HEK293 (cell line): ENCODE measurements around the gene FERMT2.
"Not testable (repeated sequence)": the region's sequence is repeated elsewhere in the genome, so short reads cannot be mapped to it uniquely, and the experiment has no call there.

Experiments used
- CTCF ChIA-PET: fragments of 350-600 bp; formaldehyde crosslinking; extraction: SDS; loops from one replicate; lab custom pipeline; 2021; ENCODE audit warnings: antibody characterized with exemption; lab: Yijun Ruan, JAX
- POLR2A ChIA-PET: fragments of 300-600 bp; formaldehyde crosslinking; extraction: SDS; loops from one replicate; lab custom pipeline; 2020; ENCODE audit warnings: antibody characterized with exemption, inconsistent platforms; lab: Yijun Ruan, JAX
- H3K27ac ChIP-seq: fragments of 200-500 bp; sonication (Bioruptor generic); 2 replicates; pipeline ENCODE4 v1.5.1; 2014; ENCODE audit warnings: low read depth, low read length, control low read depth, inconsistent platforms; ENCODE audit errors: extremely low read depth
- H3K36me3 ChIP-seq, 2 experiments: fragments of 200-500 bp in 1 of 2; sonication (Bioruptor generic) in 1 of 2; 1 replicate in 1 of 2; 2 replicates in 1 of 2; pipeline ENCODE4 v1.5.1; 2014 to 2017; ENCODE audit warnings: inconsistent platforms in 2 of 2, low read length in 2 of 2; ENCODE audit not compliant: control insufficient read depth in 2 of 2, insufficient read depth in 1 of 2
- H3K4me1 ChIP-seq: fragments of 200-500 bp; sonication (Bioruptor generic); 2 replicates; pipeline ENCODE4 v1.5.1; 2014; ENCODE audit warnings: mild to moderate bottlenecking, low read length, inconsistent platforms; ENCODE audit not compliant: control insufficient read depth, insufficient read depth
- H3K4me3 ChIP-seq: 2 replicates; pipeline ENCODE4 v1.5.1; 2011; ENCODE audit warnings: low read depth, mild to moderate bottlenecking, control low read depth, low read length, moderate library complexity
- H3K9me3 ChIP-seq: fragments of 200-500 bp; sonication (Bioruptor generic); 2 replicates; pipeline ENCODE4 v1.5.1; 2014; ENCODE audit warnings: low read depth, low read length, inconsistent platforms; ENCODE audit not compliant: control insufficient read depth, insufficient read depth
- BCL6B ChIP-seq: fragments of 450-650 bp; formaldehyde crosslinking; IDR thresholded peaks from 2 replicates; pipeline ENCODE4 v1.5.1; 2017; ENCODE audit warnings: missing biosample characterization, missing genetic modification characterization
- GLIS1 ChIP-seq: fragments of 450-650 bp; formaldehyde crosslinking; IDR thresholded peaks from 2 replicates; pipeline ENCODE4 v1.5.1; 2016; ENCODE audit warnings: missing biosample characterization, missing genetic modification characterization
- HIC1 ChIP-seq: fragments of 450-650 bp; formaldehyde crosslinking; IDR thresholded peaks from 2 replicates; pipeline ENCODE4 v1.5.1; 2016; ENCODE audit warnings: missing biosample characterization, missing genetic modification characterization
- KLF1 ChIP-seq: fragments of 450-650 bp; formaldehyde crosslinking; IDR thresholded peaks from 2 replicates; pipeline ENCODE4 v1.5.1; 2016; ENCODE audit warnings: missing biosample characterization, missing genetic modification characterization
- MZF1 ChIP-seq: fragments of 450-650 bp; formaldehyde crosslinking; IDR thresholded peaks from 2 replicates; pipeline ENCODE4 v1.5.1; 2017; ENCODE audit warnings: missing biosample characterization, missing genetic modification characterization, borderline replicate concordance
- OVOL3 ChIP-seq: fragments of 450-650 bp; formaldehyde crosslinking; IDR thresholded peaks from 2 replicates; pipeline ENCODE4 v1.5.1; 2016; ENCODE audit warnings: missing biosample characterization, missing genetic modification characterization
- PRDM10 ChIP-seq: fragments of 450-650 bp; formaldehyde crosslinking; IDR thresholded peaks from 2 replicates; pipeline ENCODE4 v1.5.1; 2016; ENCODE audit warnings: missing biosample characterization, missing genetic modification characterization
- ZBTB11 ChIP-seq: fragments of 450-650 bp; formaldehyde crosslinking; conservative IDR thresholded peaks from 2 replicates; pipeline ENCODE4 v1.5.1; 2016; ENCODE audit warnings: low read depth, missing biosample characterization, missing genetic modification characterization
- ZBTB17 ChIP-seq: fragments of 450-650 bp; formaldehyde crosslinking; IDR thresholded peaks from 2 replicates; pipeline ENCODE4 v1.5.1; 2016; ENCODE audit warnings: missing biosample characterization, missing genetic modification characterization
- ZEB2 ChIP-seq: fragments of 450-650 bp; formaldehyde crosslinking; IDR thresholded peaks from 2 replicates; pipeline ENCODE4 v1.5.1; 2016; ENCODE audit warnings: missing biosample characterization, missing genetic modification characterization
- ZFP37 ChIP-seq: fragments of 450-650 bp; formaldehyde crosslinking; IDR thresholded peaks from 2 replicates; pipeline ENCODE4 v1.5.1; 2016; ENCODE audit warnings: missing biosample characterization, missing genetic modification characterization
- ZIC2 ChIP-seq: fragments of 450-650 bp; formaldehyde crosslinking; IDR thresholded peaks from 2 replicates; pipeline ENCODE4 v1.5.1; 2016; ENCODE audit warnings: missing biosample characterization, missing genetic modification characterization
- ZNF132 ChIP-seq: fragments of 450-650 bp; formaldehyde crosslinking; IDR thresholded peaks from 2 replicates; pipeline ENCODE4 v1.5.1; 2017; ENCODE audit warnings: missing biosample characterization, missing genetic modification characterization, borderline replicate concordance
- ZNF362 ChIP-seq: fragments of 450-650 bp; formaldehyde crosslinking; IDR thresholded peaks from 2 replicates; pipeline ENCODE4 v1.5.1; 2016; ENCODE audit warnings: missing biosample characterization, missing genetic modification characterization
- ZNF37A ChIP-seq: fragments of 450-650 bp; IDR thresholded peaks from 2 replicates; pipeline ENCODE4 v1.5.1; 2018; ENCODE audit warnings: missing biosample characterization, missing genetic modification characterization
- ZNF624 ChIP-seq: fragments of 450-650 bp; formaldehyde crosslinking; IDR thresholded peaks from 2 replicates; pipeline ENCODE4 v1.5.1; 2017; ENCODE audit warnings: missing biosample characterization, missing genetic modification characterization
- ZNF664 ChIP-seq: fragments of 450-650 bp; formaldehyde crosslinking; IDR thresholded peaks from 2 replicates; pipeline ENCODE4 v1.5.1; 2016; ENCODE audit warnings: missing biosample characterization, missing genetic modification characterization
- ZNF747 ChIP-seq: fragments of 450-650 bp; formaldehyde crosslinking; IDR thresholded peaks from 2 replicates; pipeline ENCODE4 v1.5.1; 2016; ENCODE audit warnings: missing biosample characterization, missing genetic modification characterization

FERMT2 gene

GRCh38 chr14:52922059-52922458 lies 28.8 kb downstream of the FERMT2 start:
- ChIA-PET CTCF (interaction anchor here (3.9 kb wide), 1 partner anchor 39 kb away, joined by 25 read pairs; no protein-coding TSS in a partner anchor), POLR2A (interaction anchor here (0.7 kb wide), 1 partner anchor 404 kb away, joined by 3 read pairs; no protein-coding TSS in a partner anchor)
- Histone ChIP-seq H3K27ac (no peak overlapping the region), H3K36me3 (peaks cover 0 to 6% of the 10 kb centered on the region in 2 experiments; a peak in 2 of 3 replicates), H3K9me3 (no peaks in the 10 kb centered on the region), H3K4me1 (peaks cover 50% of the 10 kb centered on the region), H3K4me3 (no peak overlapping the region)
- peak; percentile 29; the same call in 1 of the 2 replicates for TF ChIP-seq GLIS1 (tag by site-specific recombination)
- TF ChIP-seq ZIC2 (tag by site-specific recombination), result peak; percentile 88
- TF ChIP-seq ZNF132, result no peak
- TF ChIP-seq ZNF747 (tag by site-specific recombination), result no peak
- TF ChIP-seq ZNF624 (tag by site-specific recombination), result no peak
- no peak for TF ChIP-seq ZBTB17 (tag by site-specific recombination)
- TF ChIP-seq PRDM10, result no peak

- CTCF ChIA-PET, result interaction anchor here (1.1 kb wide), 1 partner anchor 41 kb away, joined by 5 read pairs; no protein-coding TSS in a partner anchor
- H3K27ac ChIP-seq, POLR2A ChIA-PET, H3K9me3 ChIP-seq, H3K4me3 ChIP-seq: not testable (repeated sequence)
- peaks cover 39% of the 10 kb centered on the region for H3K4me1 ChIP-seq
- H3K36me3 ChIP-seq, result peaks cover 3 to 10% of the 10 kb centered on the region in 2 experiments; a peak in 2 of 3 replicates
- TF ChIP-seq MZF1, result 0 out of 2 replicates have a peak, but pooled peaks have one; percentile 1
These were observed 30.4 kb downstream of the FERMT2 start for GRCh38 chr14:52920411-52920810.

- ChIA-PET POLR2A (no interaction called here), CTCF (interaction anchor here (1.1 kb wide), 1 partner anchor 41 kb away, joined by 5 read pairs; no protein-coding TSS in a partner anchor)
- TF ChIP-seq ZNF664 (tag by site-specific recombination), result no peak
- peak; percentile 72; the same call in 1 of the 2 replicates for TF ChIP-seq OVOL3
- TF ChIP-seq ZBTB11 (tag by site-specific recombination), result peak; percentile 29; the same call in 1 of the 2 replicates
- no peak for TF ChIP-seq BCL6B (tag by site-specific recombination)
- no peak for TF ChIP-seq ZFP37 (tag by site-specific recombination)
- TF ChIP-seq ZNF37A, result no peak
- no peak for TF ChIP-seq HIC1 (tag by site-specific recombination)
- TF ChIP-seq ZNF362, result no peak
- no peak for TF ChIP-seq KLF1 (tag by site-specific recombination)
- 0 out of 2 replicates have a peak, but pooled peaks have one; percentile 32 for TF ChIP-seq ZEB2 (tag by site-specific recombination)
These were observed 30.9 kb downstream of the FERMT2 start for GRCh38 chr14:52919971-52920370.

More at GRCh38 chr14:52919971-52920370, 30.9 kb downstream of the FERMT2 start:
- H3K9me3 ChIP-seq, result no peaks in the 10 kb centered on the region
- peaks cover 39% of the 10 kb centered on the region for H3K4me1 ChIP-seq
- H3K4me3 ChIP-seq, result no peak overlapping the region
- H3K27ac ChIP-seq, result no peak overlapping the region
- peaks cover 3 to 10% of the 10 kb centered on the region in 2 experiments; a peak in 2 of 3 replicates for H3K36me3 ChIP-seq
